ENCODE results near the gene LYRM9. TPM values are rescaled to one million over a fixed set of nuclear protein-coding genes. Genes with fewer than 3 reads are reported as not detected.

Gene LYRM9
- total and polyA plus RNA-seq, 2 of the 8 experiments (the other 6 are each of a cell fraction or from before 2014, with no cell fraction given), result 4.3 to 5.2 TPM

DNA sequence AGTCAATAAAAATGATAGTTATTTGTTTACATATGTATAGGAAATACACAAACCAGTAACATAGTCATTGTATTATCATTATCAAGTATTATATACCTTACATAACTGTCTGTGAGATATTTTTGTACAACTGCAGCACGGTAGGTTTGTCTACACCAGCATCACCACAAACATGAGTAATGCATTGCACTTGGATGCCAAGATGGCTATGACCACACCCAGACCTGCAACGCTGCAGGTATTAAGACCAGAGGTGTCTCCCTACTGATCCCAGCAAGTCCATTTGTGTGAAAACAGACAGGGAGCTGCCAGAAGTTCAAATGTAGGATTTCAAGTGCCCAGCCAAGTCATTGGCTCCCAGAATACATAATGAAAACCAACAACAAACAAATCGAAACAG is 58.6 kb downstream of the LYRM9 start:
- no peaks in the 10 kb centered on the region for H3K27me3 ChIP-seq (replicated peaks in 1 of 4; ENCODE audit: control insufficient read depth in 3 of 4, extremely low read depth in 1 of 4, insufficient read depth in 3 of 4, low read length in 3 of 4)
- no peak overlapping the region for H2BK12ac ChIP-seq (ENCODE audit: low read depth, low read length)
- H3K18ac ChIP-seq (ENCODE audit: extremely low read depth, low read length), result no peak overlapping the region
- ChIA-PET CTCF (ENCODE audit: partially characterized antibody) (interaction anchor here (1.8 to 4.4 kb wide), 2 partner anchors 23 to 45 kb away, joined by 4 to 18 read pairs; no protein-coding TSS in a partner anchor), POLR2A (ENCODE audit: partially characterized antibody) (no interaction called here)
- H3K36me3 ChIP-seq (ENCODE audit: control insufficient read depth in 2 of 4, insufficient read depth in 4 of 4, low read length in 3 of 4), result no peaks in the 10 kb centered on the region
- H4K91ac ChIP-seq (replicated peaks; ENCODE audit: insufficient read length, low read length), result no peak overlapping the region
- no peak overlapping the region for H3K56ac ChIP-seq (replicated peaks; ENCODE audit: insufficient read length, low read depth, low read length)
- DNase-seq (ENCODE audit: low read depth in 1 of 2, low spot score in 2 of 2), result no peak
- no peak overlapping the region for H2AK5ac ChIP-seq (ENCODE audit: low read depth, low read length)
- no peak overlapping the region for H3K27ac ChIP-seq (ENCODE audit: low read depth, low read length)
- peaks cover 0 to 3% (median 0%) of the 10 kb centered on the region in 4 experiments; a peak in 1 of 7 replicates for H3K4me1 ChIP-seq (replicated peaks in 1 of 4; ENCODE audit: control insufficient read depth in 3 of 4, insufficient read depth in 4 of 4, low read length in 3 of 4)
- peaks cover 0 to 4% of the 10 kb centered on the region in 2 experiments; a peak in 2 of 4 replicates for H3K9me3 ChIP-seq (ENCODE audit: insufficient read depth in 2 of 2, low read depth in 1 of 2, low read length in 1 of 2)
- H3K14ac ChIP-seq (ENCODE audit: insufficient read length), result no peak overlapping the region
- H3K9ac ChIP-seq (replicated peaks in 1 of 4; ENCODE audit: extremely low read depth in 1 of 4, low read depth in 3 of 4, low read length in 3 of 4), result no peak overlapping the region
- 86% methylated on average over 3 of the region's 3 CpGs; no CpG with 5 or more reads in 1 of the 2 experiments for WGBS, 2 experiments (ENCODE audit: extremely low coverage in 1 of 2, insufficient coverage in 1 of 2, insufficient read length in 1 of 2, insufficient replicate concordance in 2 of 2, low coverage in 1 of 2, low lambda C conversion rate in 2 of 2, missing lambda C conversion rate in 1 of 2)
- no peak overlapping the region for H2BK120ac ChIP-seq (replicated peaks; ENCODE audit: low read depth, low read length)
- no peak for TF ChIP-seq EP300 (IDR thresholded peaks at IDR 0.05; ENCODE audit: borderline replicate concordance in 1 of 2, low read depth in 2 of 2, low read length in 2 of 2)
- TF ChIP-seq SIN3A (conservative IDR thresholded peaks at IDR 0.05 in 1 of 2, IDR thresholded peaks at IDR 0.05 in 1 of 2; ENCODE audit: low read depth in 1 of 2, low read length in 2 of 2), result no peak
- TF ChIP-seq SRF (IDR thresholded peaks at IDR 0.05; ENCODE audit: low read depth, low read length), result no peak
- TF ChIP-seq SIRT6 (IDR thresholded peaks at IDR 0.05; ENCODE audit: low read length), result no peak
- no peak for TF ChIP-seq RAD21 (IDR thresholded peaks at IDR 0.05 in 1 of 2, conservative IDR thresholded peaks at IDR 0.05 in 1 of 2; ENCODE audit: low read depth in 2 of 2, low read length in 2 of 2)
- no peak for TF ChIP-seq SP1 (IDR thresholded peaks at IDR 0.05; ENCODE audit: low read depth, low read length)
- no peak for TF ChIP-seq EGR1 (IDR thresholded peaks at IDR 0.05; ENCODE audit: borderline replicate concordance, low read depth, low read length)
- TF ChIP-seq CBX5 (IDR thresholded peaks at IDR 0.05; ENCODE audit: low read depth, low read length), result no peak
- TF ChIP-seq ASH2L (IDR thresholded peaks at IDR 0.05; ENCODE audit: low read length), result no peak
- H3K23me2 ChIP-seq (ENCODE audit: low read depth, low read length), result no peaks in the 10 kb centered on the region
- H3K79me2 ChIP-seq (ENCODE audit: control insufficient read depth in 1 of 2, insufficient read depth in 2 of 2, low read length in 2 of 2), result no peaks in the 10 kb centered on the region
- no peak overlapping the region for H3K4ac ChIP-seq (replicated peaks; ENCODE audit: insufficient read length, low read depth, low read length)
- no peak overlapping the region for H4K5ac ChIP-seq (ENCODE audit: insufficient read length, low read depth, low read length)
- no peak overlapping the region for H2AFZ ChIP-seq (ENCODE audit: low read length)
- H3K4me2 ChIP-seq (ENCODE audit: insufficient read depth in 1 of 2, low read depth in 2 of 2, low read length in 2 of 2), result no peak overlapping the region
- no peak for FAIRE-seq
- no peak overlapping the region for H2BK15ac ChIP-seq (ENCODE audit: low read length)
- no peaks in the 10 kb centered on the region for H3K79me1 ChIP-seq (ENCODE audit: low read depth, low read length)
- no peak overlapping the region for H3K23ac ChIP-seq (ENCODE audit: insufficient read length)
- no peak overlapping the region for H4K8ac ChIP-seq (ENCODE audit: extremely low read depth, insufficient read depth, low read length)
- no peak overlapping the region for H2BK20ac ChIP-seq (ENCODE audit: low read length)
- H3K4me3 ChIP-seq (ENCODE audit: extremely low read depth in 1 of 4, insufficient read depth in 2 of 4, low read depth in 3 of 4, low read length in 4 of 4), result no peak overlapping the region
- H2BK5ac ChIP-seq (ENCODE audit: low read depth, low read length), result no peak overlapping the region
- H4K20me1 ChIP-seq (replicated peaks in 1 of 2; ENCODE audit: control insufficient read depth in 1 of 2, insufficient read depth in 2 of 2, low read length in 2 of 2), result no peaks in the 10 kb centered on the region

All from H1 (cell line).